Limb (tissue), 2 donors: ENCODE results near the gene CCDC138.

ENCODE experiments used
- DNase-seq, 2 donors: peaks; one replicate each; pipeline ENCODE4 v3.0.0-alpha.2; 2016; ENCODE audit errors: extremely low spot score in 2 of 2

The CCDC138 gene

DNA sequence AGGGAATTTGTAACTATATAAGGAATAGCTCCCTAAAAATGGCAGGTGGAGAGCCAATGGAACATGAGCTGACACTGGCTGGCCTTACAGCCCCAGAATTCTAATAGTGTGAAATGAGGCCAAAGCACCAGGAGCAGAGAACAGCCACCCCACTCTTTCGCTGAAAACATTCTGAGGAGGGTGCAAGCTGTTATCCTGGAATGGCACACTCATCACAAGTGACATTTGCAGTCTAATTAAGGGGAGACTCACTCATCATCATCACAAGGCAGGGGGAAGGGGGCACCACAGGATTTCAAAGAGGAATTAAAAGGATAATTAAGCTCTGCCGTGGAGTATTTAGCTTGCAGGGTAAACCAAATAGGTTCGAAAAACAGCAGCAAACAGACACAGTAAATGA is 108.2 kb downstream of the CCDC138 start:
- DNase-seq: no peak

DNA sequence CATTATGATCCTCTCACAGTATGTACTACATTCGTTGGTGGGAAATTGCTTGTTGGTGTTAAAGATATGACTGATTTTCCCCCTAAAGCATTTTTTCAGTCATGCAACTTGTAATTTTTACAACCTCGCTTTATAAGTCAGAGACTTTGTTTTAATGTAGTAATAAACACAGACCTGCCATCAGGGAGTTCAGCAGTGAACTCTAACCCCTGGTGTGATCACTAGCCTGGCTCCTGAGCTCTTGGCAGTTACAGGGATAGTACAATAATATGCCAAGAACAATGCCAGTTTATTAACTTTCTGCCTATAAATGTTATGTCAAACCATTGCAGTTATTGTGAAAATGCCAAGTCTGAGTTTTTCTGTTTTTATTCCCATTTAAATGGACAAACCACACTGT is 108.6 kb downstream of the CCDC138 start:
- DNase-seq: no peak

DNA sequence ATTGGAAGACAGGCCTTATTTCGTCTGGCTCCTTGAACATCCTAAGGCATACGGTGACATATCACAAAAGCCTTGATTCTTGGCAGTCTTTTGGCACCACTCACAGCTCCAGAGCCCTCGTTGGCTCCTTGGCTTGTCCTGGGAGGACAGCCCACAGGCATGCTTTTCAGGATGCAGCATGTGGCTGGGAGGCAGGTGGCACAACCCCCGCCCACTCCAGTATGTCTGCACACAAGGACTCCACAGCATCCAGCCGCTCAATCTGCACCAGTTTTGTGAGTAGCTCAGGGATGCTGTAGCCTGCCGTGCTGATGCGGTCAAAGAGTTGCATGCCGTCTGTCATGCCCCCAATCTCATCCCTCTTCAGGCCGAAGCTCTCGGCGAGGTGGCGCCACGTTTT is 110.2 kb downstream of the CCDC138 start:
- DNase-seq: no peak

DNA sequence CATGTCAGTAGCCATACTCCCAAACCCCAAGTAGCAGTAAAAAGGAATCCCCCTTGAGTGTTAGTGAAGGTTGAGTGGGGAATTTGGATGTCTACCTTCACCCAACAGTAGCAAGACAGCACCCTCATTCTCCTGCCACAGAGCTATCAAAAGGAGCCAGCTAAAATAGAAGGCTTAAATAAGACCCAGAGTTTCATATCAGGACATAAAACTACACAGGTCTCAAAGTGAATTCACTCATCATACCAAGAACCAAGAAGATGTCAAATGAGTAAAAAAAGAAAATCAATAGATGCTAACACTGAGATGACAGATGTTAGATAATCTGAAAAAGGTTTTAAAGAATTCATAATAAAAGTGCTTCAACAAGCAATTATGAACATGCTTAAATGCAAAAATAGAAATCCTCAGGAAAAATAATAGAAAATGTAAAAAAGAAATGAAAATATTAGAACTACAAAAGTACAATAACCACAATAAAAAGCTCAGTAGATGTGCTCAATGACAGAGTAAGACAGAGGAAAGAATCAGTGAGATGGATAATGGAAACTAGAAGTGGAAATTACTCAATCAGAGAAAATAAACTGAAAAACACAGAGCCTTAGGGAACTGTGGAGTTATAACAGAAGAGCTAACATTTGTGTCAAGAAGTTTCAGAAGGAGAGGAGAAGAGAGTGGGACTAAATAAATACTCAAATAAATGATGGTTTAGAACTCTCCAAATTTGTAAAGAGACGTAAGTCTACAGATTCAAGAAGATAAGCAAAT is 111.9 kb downstream of the CCDC138 start:
- no peak for DNase-seq

DNA sequence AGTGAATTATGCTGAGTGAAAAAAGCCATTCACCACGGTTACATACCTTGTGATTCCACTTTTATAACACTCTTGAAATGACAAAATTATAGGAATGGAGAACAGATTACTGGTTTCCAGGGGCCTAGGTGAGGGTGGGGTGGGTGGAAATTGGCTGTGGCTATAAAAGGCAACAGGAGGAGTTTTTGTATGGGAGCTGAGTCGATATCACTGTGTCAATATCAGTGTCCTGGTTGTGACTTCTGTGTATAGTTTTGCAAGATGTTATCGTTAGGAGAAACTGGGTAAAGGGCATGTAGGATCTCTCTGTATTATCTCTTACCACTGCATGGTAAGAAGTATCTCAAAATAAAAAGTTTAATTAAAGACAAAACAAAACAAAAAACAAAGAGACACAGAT is 118.1 kb downstream of the CCDC138 start:
- no peak for DNase-seq

DNA sequence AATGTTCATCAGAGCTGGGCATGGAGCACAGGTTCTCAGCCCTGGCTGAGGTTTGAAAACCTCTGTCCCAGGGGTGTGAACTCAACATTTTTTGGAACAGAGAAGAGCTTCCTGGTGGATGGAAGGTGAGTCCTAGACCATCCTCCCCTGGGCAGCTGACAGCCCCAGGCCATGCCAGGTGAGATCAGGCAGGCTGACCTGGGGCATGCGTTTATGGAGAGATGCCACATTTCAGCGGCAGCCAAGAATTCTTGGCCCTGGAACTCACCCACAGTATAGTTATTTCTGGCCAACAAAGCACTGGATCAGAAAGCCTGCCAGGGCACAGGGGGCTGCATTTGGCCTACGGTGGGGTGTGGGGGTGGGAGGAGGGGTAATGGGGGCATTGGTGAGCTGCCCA is 118.6 kb downstream of the CCDC138 start:
- no peak for DNase-seq

DNA sequence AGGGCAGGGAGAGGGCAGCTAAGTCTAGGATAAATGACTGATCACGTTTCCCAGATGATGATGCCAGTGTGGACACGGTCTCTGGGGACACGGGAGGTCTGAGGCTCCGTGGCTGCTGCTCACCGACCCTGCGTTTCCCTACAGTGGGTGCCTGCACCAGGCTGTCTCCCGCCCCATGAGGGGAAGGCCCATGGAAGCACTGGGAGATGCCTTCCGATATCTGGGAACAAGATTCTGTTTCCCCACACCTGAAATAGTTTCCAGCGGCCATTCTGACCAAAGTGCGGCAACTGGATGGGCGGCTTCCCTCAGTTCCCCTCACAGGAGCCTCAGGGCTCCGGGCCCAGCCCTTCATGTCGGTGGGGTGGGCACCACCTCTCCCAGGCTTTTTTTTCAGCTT is 119.3 kb downstream of the CCDC138 start:
- DNase-seq: no peak

DNA sequence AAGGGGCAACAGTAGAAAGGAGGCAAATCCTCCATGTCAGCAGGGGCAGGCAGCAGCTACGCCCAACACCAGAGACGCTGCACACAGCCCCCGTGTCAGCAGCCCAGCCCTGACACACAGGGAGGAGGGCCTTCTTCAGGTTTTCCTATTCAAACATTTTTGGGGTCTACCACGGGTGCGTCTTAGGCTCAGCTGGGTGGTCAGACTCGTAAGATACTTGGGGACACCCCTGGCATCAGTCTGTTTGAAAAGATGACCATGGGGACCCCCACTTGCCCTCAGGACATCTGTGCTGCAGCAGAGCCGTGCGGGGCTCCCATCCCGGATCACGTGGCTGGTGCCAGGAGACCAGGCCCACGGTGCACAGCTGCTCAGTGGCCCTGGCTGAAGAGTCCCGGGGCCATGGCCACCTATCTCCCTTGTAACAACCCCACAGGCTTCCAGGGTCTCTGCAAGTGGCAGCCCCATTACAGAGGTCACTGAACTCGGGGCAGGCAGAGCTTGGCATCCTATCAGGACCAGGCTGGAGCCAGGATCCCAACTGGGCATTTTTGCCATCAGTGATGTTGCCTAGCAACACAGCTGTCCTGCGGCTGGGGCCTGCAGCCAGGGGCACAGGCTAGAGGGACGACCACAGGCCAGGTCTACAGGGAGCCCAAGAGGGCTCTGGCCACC is 120.0 kb downstream of the CCDC138 start:
- no peak for DNase-seq

DNA sequence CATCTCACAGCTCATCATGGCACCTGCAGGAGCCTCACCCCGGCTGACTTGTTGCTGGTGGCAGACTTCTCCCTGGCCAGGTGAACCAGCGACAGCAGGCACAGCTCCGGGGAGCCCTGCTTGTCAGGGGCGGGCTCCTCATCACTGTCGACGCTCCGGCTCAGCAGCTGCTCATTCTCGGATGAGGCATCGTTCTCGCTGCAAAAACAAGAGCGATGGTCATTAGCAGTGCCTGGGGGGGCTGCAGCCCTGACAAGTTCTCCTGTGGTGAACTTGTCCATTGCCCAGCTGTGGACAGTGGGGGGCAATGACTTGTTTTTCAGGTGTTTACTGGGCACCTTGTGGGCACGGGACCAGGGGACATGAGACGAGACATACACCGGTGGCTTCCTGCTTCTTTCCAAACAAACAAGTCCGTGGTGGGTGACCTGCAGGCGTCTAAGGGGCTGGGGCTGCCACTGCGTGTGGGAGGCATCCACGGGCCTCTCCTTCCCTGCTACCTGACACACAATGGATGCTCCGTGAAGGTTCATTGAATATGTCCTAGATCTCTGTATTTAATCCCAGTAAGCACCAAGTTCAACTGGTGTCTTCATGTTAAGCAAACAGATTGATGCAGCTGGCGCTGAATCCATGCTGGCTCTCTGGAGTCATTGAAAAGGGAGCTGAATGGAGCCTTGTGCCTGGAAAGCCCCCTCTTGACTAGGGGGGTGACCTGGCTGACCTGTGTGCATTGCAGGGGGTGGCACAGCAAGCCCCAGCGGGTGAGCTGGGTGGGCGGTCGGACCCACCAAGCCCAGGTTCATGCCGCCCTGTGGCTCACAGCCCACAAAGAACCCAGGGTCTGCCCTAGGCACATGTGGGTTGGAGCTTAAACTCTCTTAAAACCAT is 121.5 kb downstream of the CCDC138 start:
- DNase-seq: no peak

DNA sequence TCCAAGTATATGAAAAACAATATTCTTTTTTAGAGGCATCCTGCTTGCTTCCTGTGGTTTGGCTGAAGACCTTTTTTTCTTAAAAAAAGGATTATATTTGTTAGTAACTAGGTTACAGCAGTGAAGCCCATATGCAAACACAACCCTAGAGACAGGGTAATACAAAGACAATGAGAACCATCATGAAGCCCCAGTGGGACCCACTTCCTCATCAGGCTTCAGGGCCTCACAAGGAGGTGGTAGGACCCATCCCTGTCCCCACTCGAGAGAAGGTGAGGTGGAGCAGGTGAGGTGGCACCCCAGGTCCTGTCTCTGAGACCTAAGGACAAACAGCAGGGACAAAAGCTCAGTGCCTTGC is 122.1 kb downstream of the CCDC138 start:
- DNase-seq: no peak

DNA sequence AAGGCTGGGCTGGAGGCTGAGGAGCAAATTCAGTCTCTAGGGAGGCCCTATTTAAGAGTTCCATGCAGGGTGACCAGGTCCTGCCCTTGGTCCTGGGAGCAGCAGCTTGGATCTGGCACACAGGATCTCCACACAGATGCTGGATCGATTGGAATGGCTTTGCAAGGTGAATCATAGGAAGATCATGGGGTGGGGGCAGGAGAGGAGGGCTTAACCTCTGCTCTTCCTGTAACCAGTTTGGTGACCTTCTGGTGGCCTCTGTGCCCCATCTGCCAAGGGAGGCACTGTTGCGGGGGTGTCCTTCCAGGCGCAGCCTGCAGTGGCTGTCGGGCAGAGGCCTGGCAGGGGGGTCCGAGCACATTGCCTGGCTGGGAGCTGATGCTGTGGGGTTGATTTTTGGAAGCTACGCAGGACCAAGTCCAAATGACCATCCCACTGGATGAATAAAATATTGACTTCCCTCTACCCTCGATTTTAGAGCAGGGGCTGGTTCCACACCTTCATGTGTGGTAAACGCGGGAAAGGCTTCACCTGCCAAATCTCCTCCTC is 122.8 kb downstream of the CCDC138 start:
- no peak for DNase-seq

DNA sequence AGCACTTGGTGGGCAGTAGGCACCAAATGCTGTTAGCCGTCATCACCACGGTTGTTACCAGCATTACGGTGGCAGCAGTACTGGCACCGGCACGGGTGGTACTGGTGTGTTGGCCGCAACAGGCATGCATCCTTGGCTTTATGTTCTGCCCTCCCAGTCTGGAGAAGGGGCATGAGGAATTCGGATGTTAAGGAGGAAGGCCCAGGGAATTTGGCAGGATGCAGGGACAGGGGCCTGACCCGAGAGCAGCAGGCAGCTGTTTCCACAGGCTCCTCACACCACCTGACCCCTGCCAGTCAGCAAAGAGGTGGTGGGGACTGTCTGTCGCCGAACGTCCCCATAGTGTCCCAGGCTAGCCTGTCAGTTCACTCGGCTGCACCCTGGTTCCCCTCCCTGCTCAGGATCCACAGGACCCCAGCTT is 123.5 kb downstream of the CCDC138 start:
- no peak for DNase-seq

DNA sequence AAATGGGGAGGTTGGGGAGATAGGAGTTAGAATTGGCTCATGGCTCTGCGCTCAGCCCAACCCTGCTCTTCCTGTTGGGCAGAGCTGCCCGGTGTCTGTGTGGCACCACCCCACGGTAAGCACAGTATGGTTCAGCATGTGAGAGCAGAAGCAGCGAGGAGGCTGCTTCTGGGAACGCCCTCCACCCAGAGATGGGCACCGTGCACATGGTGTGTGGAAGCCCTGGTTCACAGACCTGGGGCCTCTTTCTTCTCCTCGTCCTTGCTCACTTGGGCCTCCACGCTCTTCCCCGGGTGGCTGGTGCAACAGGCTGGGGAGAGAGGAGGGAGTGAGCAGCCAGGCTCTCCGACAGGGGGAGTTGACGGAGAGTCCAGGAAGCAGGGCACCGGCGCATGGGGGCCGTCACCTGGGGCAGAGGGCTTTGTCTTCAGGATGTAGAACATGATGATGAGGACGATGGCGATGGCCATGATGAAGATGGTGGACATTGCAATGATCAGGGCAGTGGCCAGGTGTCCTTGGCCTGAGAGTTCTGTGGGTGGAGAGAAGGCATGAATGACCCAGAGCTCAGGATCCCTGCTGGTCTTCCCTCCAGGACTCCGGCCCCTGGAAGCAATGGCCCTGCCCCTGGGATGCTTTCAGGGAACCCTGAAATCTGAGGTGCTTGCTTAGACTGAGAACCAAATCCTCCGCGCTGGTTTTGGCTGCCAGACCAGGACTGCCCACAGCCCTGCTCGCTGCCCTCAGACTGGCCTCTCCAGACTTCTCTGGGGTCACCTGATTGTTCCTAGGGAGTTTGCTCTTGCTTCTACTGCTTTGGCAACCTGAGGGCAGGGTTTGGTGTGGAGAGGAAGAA is 124.2 kb downstream of the CCDC138 start:
- DNase-seq: no peak

DNA sequence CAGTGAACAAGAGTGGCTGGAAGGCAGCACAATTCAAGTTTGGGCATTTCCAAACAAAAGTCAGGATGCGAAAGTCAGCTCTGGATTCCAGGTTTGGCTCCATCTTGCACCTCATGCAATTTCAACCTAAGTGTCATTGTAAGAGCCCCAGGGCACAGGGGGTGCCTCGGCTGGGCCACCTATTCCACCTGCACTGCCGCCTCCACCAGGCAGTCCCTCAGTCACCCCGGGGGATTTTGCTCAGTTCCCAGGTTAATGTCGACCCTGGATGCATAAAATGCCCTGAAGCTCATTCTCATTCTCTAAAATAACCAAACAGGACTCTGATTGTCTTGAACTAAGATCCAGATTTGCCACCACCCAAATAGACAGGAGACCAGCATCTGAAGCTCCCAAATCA is 124.8 kb downstream of the CCDC138 start:
- no peak for DNase-seq

DNA sequence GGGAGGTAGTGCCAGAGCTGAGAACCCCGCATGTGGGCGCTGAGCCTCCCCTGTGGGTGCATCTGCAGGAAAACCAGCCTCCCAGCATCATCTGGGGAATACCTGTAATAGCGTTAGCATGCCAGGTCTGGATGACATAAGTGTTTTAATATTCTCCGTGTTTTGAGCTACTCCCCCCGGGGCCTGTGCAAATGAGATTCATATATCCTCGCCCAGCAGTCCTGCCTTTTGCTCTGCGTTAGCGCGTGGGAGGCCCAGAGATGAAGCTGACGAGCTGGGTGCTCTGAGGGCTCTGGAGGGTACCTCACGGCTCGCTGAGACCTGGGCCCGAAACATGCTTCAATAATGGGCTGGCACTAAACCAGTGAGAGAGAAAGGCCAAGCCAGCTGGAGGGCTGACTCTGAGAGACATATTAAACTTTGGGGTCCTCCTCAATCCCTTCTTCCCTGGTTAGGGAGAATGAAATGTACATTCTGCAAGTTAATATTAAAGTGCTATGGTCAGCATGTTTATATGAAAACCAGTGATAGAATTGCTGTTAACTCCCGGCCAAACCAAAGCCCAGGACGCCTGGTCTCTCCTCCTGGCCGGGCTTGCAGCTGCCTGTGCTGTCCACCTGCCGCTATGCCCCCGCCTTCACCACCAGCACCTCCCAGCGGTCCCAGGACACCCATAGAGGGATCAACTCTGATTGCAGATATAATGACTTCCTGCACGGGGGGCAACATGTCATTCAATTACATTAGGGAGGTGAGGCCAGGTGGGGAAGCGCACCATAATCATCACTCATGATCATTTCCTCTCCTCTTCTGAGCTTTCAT is 125.4 kb downstream of the CCDC138 start:
- no peak for DNase-seq

DNA sequence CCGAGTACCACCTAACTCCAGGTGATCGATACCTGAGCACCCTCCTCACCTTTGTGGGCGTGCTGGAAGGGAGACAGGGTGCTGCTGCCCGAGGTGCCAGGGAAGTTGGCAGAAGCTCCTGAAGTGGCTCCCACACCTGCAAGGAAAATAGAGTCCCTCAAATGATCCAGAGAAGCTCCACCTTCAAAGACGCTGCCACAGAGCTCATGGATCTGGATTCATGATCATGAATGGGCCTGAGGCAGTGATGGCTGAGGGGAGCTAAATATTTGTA is 126.0 kb downstream of the CCDC138 start:
- no peak for DNase-seq

DNA sequence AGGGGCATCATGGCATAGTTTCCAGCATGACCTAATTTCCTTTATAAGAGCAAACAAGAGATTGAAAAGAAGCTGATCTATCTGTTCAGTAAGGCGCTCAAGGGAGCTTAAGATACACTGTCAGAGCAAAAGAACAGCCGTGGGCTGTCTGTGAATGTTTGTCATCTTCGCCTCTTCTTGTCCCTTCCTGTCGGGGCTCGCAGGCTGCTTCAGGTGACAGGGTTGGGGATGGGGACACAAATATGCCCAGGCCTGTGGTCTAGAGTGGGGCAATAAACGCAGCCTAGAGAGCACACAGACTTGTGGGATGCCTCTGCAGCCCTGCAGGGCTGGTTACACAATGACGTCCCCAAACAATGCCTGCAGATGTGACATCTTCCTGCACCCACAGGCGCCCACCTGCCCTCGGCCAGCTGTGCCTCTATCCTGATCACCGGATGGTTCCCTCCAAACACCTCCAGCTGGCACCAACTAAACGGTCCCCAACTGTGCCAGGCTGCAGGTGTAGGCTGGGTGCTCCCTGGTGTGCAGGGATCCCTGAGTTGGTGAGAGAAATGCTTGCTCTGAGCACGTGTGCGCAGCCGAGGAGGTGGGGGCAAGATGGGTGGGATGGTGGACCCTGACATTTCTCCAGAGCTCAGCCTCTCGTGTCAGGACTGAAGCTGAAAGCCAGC is 129.7 kb downstream of the CCDC138 start:
- peak in 1 of 2 donors; percentile 26 for DNase-seq

DNA sequence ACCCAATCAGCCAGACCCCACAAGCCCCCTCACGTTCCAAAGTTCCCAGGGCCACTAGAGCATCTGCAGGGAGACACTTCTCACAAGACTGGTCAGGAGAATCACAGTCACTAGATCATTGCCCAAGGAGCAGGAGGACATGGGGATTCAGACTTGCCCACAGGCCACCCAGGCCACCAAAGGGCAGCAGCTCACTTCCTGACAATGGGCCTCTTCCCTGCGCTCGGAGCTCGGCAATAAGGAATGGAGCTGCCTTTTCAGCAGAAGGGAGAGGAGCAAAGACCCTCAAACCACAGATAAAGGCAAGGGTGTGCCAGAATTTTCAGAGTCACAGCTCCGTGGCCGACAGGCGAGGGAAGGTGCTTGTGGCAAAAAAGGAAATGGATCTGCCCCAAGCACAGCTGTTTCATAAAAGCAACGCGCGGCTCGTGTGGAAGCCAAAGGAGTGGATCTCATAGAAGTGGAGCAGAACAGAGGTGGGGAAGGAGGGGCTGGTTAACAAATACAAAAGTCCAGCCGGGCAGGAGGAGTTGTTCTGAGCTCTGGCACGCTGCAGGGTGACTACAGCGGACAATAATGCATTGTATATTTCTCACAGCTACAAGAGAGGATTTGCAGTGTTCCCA is 130.3 kb downstream of the CCDC138 start:
- DNase-seq: peak in 1 of 2 donors; percentile 30

DNA sequence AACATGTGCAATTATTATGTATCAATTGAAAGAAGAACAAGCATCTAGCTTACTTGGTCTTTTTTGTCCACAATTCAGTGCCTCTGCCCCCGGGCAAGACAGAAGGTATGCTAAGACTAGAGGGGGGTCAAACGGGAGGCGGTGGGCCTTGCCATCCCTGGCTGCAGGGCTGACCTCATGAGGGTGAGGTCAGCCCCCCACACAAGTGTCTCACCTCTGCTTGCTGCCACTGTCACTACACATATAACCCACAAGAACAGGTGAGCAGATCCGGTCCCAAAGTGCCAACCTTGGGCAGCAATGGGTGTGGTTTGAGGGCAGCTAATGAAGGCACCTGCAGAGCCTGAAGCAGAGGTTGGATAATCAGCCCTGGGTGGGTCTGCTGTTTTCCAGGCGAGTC is 131.0 kb downstream of the CCDC138 start:
- DNase-seq: peak in 1 of 2 donors; percentile 6
